ENCODE data around the gene ISCA1. TPM values are rescaled to one million over a fixed set of nuclear protein-coding genes. Genes with fewer than 3 reads are reported as not detected.

The ISCA1 gene
- total RNA-seq, 1 donor: 17.5 TPM

DNA sequence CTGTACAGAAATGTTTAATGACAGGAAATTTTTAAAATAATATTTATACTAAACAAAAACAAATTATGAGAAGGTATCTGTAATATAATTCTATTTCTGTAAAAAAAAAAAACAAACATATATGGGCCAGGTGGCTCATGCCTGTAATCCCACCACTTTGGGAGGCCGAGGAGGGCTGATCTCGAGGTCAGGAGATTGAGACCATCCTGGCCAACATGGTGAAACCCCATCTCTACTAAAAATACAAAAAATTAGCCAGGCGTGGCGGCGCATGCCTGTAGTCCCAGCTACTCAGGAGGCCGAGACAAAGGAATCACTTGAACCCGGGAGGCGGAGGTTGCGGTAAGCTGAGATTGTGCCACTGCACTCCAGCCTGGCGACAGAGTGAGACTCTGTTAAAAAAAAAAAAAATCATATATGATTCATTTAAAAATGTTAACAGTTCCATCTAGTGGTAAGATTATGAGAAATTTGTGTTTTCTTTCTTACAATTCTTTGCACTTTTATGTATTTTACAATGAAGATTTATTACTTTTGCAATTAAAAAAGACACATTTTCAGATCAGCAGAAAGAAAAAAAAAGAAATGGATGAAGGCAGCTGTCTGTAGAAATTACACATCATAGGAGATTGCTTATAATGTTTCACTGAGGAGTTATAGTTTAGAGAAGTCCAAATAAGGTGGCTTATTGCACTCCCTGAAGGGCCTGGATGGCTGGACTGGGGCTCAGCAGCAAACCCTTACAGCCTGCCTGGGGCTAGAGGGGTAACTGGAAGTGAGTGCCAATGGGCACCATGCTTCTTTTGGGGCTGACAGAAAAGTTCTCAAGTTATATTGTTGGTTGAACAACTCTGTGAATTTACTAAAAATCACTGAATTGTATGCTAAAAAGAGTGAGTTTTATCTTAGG, 43.2 kb downstream of the ISCA1 start:
- peak in 1 of 3 donors; percentile 19 for DNase-seq (ENCODE audit: low read depth in 2 of 3, low spot score in 2 of 3)

DNA sequence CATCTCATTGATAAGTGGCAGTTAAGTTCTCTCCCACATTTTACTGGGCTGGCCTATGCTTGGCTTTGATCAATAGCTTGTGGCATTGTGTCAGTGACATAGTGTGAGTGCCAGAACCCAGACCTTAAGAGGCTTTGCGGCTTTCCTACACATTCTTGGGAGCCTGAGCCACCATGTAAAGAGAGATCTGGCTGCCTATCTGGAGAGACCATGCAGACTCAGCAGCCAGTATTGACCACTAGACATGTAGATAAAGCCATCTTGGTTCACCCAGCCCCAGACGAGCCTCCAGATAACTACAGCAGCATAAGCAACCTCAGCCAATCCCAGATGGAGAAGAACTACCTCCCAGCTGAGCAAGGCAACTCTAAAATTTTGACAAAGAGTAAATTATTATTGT, 51.5 kb downstream of the ISCA1 start:
- DNase-seq (ENCODE audit: low read depth in 2 of 3, low spot score in 2 of 3): no peak

DNA sequence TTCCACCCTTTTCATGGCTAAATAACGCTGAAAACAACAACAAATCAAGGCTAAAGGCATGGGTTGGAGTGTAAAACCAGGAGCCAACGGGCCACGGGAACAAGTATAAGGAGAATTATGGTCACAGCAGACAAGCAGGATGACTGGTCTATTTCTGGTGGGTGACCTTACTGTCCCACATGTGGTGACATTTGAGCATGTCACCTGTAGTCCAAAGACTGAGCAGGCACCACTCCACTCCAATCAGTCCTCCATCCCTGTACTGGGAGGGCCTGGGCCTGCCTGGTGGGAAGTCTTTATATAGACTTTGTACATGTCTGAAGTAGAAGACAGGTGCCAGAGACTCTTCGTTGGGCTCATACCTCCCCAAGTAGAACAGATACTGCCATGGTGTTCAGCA, 59.7 kb downstream of the ISCA1 start:
- no peak for DNase-seq (ENCODE audit: low read depth in 2 of 3, low spot score in 2 of 3)

DNA sequence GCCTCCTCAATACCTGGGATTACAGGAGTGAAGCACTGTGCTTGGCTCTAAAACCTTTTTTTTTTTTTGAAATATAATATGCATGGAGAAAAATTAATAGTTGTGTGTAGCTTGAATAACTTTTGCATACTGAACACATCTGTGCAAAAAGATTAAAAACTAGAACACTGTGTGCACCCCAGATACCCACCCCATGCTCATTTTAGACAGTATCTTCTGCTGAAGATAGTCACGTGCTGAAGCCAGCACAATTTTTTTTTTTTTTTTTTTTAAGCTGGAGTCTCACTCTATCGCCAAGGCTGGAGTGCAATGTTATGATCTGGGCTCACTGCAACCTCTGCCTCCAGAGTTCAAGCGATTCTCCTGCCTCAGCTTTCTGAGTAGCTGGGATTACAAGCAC, 62.7 kb downstream of the ISCA1 start:
- DNase-seq (ENCODE audit: low read depth in 2 of 3, low spot score in 2 of 3): no peak

DNA sequence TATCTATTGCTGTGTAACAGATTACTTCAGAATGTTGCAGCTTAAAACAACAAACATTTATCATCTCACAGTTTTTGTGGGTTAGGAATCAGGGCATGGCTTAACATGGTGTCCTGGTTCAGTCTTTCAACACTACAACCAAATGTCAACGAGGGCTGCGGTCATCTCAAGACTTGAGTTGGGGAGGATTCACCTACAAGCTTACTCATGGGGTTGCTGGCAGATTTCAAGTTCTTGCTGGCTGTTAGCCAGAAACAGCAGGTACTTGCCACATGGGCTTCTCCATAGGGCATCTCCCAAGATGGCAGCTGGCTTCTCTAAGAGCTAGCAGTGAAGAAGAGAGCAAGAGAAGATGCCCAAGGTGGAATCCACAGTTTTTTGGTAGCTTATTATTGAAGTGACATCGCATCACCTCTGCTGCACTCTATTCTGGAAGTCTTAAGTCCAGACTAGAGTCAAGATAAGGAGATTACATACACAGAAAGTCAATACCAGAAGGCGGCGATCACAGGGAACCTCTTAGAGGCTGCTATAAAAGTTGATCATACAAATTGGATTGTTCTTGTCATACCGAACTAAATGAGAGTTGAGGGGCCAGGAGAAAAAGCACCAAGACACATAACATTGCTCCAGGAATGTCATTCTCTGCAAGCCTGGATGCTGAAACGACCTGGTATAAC, 65.1 kb downstream of the ISCA1 start:
- no peak for DNase-seq (ENCODE audit: low read depth in 2 of 3, low spot score in 2 of 3)

Small RNAs within 50 kb of the gene (small RNA-seq; reads per million reads assigned to genes)
- gene AL137849.1: not detected
- gene RN7SKP264: not detected

Other genes starting within 250 kb of the ISCA1 start
- 1.1 TPM for gene GOLM1, start 183.0 kb downstream of the ISCA1 start, total RNA-seq
- 0.81 TPM for gene C9orf153, start 22.9 kb downstream of the ISCA1 start, total RNA-seq
- 15.9 TPM for gene TUT7, start 71.9 kb upstream of the ISCA1 start, total RNA-seq